Stimulated activated CD4-positive, alpha-beta T cell treated with anti-CD3 and anti-CD28 coated beads, Interleukin-1b, Interleukin-23, amount 100 ng/mL, for 1 hour (primary cell): ENCODE measurements around the gene SLC25A20.
"Not testable (repeated sequence)": the region's sequence is repeated elsewhere in the genome, so short reads cannot be mapped to it uniquely, and the experiment has no call there.

Source experiments
- DNase-seq, 2 donors: peaks; one replicate each; pipeline ENCODE4 v3.0.0-alpha.2; 2020; ENCODE audit warnings: low read depth in 2 of 2

Gene SLC25A20

GRCh38 chr3:48898383-48899234 lies at the start of gene SLC25A20:
Gene SLC25A20 (minus strand): TSS chr3:48898882. CDS start chr3:48898794, 88 bp downstream.
- DNase-seq = peak; percentile 74 to 80

- DNase-seq = no peak
Observed at GRCh38 chr3:48945891-48946549, 47.3 kb upstream of the SLC25A20 start.

- no peak for DNase-seq
Observed at GRCh38 chr3:48945432-48945831, 46.8 kb upstream of the SLC25A20 start.

GRCh38 chr3:48938689-48939088 lies 40.0 kb upstream of the SLC25A20 start:
- DNase-seq = no peak

GRCh38 chr3:48938156-48938555 lies 39.5 kb upstream of the SLC25A20 start:
- no peak for DNase-seq

GRCh38 chr3:48935530-48935929 lies 36.8 kb upstream of the SLC25A20 start:
- DNase-seq = no peak

- no peak for DNase-seq
Observed at GRCh38 chr3:48934333-48934991, 35.8 kb upstream of the SLC25A20 start.

- DNase-seq = no peak
Observed at GRCh38 chr3:48931944-48932580, 33.4 kb upstream of the SLC25A20 start.

- no peak for DNase-seq
Observed at GRCh38 chr3:48930590-48930989, 31.9 kb upstream of the SLC25A20 start.

- DNase-seq = no peak
Observed at GRCh38 chr3:48929358-48930035, 30.8 kb upstream of the SLC25A20 start.

GRCh38 chr3:48928679-48929078 lies 30.0 kb upstream of the SLC25A20 start:
- DNase-seq = no peak

GRCh38 chr3:48927928-48928327 lies 29.2 kb upstream of the SLC25A20 start:
- DNase-seq = no peak

- DNase-seq = no peak
Observed at GRCh38 chr3:48926425-48927392, 28.0 kb upstream of the SLC25A20 start.

- no peak for DNase-seq
Observed at GRCh38 chr3:48919215-48920138, 20.8 kb upstream of the SLC25A20 start.

GRCh38 chr3:48918388-48919214 lies 19.9 kb upstream of the SLC25A20 start, which contains the start of gene ARIH2:
Gene ARIH2 (plus strand): TSS chr3:48918842. CDS start chr3:48927559, 8,717 bp downstream.
- DNase-seq = peak; percentile 58 to 62

- DNase-seq = no peak
Observed at GRCh38 chr3:48915296-48915695, 16.6 kb upstream of the SLC25A20 start.

- DNase-seq = not testable (repeated sequence)
Observed at GRCh38 chr3:48907026-48907425, 8.3 kb upstream of the SLC25A20 start.

GRCh38 chr3:48899273-48899672 lies 591 bp upstream of the SLC25A20 start:
- DNase-seq = no peak
